ENCODE results near the gene FIZ1.

DNA sequence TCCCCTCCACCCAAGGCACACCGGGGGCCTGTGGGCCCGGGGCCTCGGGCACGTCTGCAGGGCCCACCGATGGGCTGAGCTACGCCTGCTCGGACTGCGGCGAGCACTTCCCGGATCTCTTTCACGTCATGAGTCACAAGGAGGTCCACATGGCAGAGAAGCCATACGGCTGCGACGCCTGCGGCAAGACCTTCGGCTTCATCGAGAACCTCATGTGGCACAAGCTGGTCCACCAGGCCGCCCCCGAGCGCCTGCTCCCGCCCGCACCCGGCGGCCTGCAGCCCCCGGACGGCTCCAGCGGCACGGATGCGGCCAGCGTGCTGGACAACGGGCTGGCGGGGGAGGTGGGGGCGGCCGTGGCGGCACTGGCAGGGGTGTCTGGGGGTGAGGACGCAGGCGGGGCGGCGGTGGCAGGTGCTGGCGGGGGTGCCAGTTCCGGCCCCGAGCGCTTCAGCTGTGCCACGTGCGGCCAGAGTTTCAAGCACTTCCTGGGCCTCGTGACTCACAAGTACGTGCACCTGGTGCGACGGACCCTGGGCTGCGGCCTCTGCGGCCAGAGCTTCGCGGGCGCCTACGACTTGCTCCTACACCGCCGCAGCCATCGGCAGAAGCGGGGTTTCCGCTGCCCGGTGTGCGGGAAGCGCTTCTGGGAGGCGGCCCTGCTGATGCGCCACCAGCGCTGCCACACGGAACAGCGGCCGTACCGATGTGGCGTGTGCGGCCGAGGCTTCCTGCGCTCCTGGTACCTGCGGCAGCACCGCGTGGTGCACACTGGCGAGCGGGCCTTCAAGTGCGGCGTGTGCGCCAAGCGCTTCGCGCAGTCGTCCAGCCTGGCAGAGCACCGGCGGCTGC is 16.5 kb upstream of the FIZ1 start:
- TF ChIP-seq, protein P1, sequence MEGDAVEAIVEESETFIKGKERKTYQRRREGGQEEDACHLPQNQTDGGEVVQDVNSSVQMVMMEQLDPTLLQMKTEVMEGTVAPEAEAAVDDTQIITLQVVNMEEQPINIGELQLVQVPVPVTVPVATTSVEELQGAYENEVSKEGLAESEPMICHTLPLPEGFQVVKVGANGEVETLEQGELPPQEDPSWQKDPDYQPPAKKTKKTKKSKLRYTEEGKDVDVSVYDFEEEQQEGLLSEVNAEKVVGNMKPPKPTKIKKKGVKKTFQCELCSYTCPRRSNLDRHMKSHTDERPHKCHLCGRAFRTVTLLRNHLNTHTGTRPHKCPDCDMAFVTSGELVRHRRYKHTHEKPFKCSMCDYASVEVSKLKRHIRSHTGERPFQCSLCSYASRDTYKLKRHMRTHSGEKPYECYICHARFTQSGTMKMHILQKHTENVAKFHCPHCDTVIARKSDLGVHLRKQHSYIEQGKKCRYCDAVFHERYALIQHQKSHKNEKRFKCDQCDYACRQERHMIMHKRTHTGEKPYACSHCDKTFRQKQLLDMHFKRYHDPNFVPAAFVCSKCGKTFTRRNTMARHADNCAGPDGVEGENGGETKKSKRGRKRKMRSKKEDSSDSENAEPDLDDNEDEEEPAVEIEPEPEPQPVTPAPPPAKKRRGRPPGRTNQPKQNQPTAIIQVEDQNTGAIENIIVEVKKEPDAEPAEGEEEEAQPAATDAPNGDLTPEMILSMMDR (conservative IDR thresholded peaks at IDR 0.05; ENCODE audit: low read length): no peak
- TF ChIP-seq EZH2phosphoT487 (IDR thresholded peaks at IDR 0.05; ENCODE audit: borderline replicate concordance): no peak

Measured in Loucy (cell line).